ENCODE results near the gene TUBB2B. TPM values are rescaled to one million over a fixed set of nuclear protein-coding genes. Genes with fewer than 3 reads are reported as not detected.
"Not testable (repeated sequence)": the region's sequence is repeated elsewhere in the genome, so short reads cannot be mapped to it uniquely, and the experiment has no call there.

The TUBB2B gene
- total and polyA plus RNA-seq, 2 donors (not counting 1 experiment from before 2014, with no cell fraction given): 14.7 TPM; not detected in 1

DNA sequence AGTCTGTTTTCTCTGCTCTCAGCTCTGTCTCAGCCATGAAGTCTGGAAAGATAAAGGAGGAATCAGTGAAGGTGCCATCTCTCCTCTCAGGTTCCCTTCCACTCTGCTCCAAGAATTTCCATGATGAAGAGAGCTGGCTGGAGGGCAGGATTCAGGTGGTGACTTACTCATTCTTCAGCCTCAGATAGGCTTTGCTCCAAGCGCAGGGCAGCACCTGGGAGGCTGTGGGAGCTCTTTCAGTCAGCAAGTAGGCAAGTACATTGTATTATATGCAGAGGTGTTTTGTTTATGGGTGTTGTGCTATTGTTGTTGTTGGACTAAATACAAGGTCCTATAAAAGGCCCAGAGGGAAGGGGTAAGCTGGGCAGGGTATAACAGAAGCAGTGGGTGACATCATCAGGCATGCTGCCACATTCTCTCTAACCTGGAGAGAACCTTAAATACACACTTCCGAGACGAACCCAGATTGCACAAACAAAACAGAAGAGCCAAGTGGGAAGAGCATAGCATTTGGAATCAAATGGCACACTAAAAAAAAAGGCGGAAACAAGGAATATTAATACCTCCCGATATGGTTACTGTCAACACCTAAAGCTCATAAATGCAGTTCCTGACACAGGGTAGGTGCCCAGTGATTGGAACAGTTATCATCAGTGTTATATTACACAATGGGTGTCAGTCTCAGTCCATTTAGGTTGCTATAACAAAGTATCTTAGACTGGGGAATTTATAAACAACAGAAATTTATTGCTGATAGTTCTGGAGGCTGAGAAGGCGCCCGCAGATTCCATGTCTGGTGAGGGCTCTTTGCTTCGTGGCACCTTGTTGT is 16.8 kb upstream of the TUBB2B start:
- H3K4me1 ChIP-seq (ENCODE audit: control insufficient read depth in 2 of 2, insufficient read depth in 2 of 2, low read length in 2 of 2): no peaks in the 10 kb centered on the region
- peaks cover 0 to 37% (median 10%) of the 10 kb centered on the region in 4 experiments for H3K27me3 ChIP-seq (replicated peaks in 1 of 4; ENCODE audit: control extremely low read depth in 1 of 4, control insufficient read depth in 3 of 4, insufficient read depth in 4 of 4, low read length in 3 of 4)
- ChIA-PET CTCF (no interaction called here), POLR2A (no interaction called here)
- H3K4me1 Mint-ChIP-seq: no peaks in the 10 kb centered on the region
- H3K36me3 ChIP-seq (replicated peaks in 1 of 2; ENCODE audit: control extremely low read depth in 1 of 2, control insufficient read depth in 1 of 2, extremely low read depth in 1 of 2, insufficient read depth in 2 of 2, low read length in 1 of 2): no peaks in the 10 kb centered on the region
- 92% methylated on average over 4 of the region's 8 CpGs for WGBS (ENCODE audit: insufficient coverage)
- H2AFZ ChIP-seq (ENCODE audit: insufficient read depth, low read depth, low read length, poor library complexity, severe bottlenecking): no peak overlapping the region
- no peaks in the 10 kb centered on the region for H3K9me3 ChIP-seq (ENCODE audit: control extremely low read depth in 1 of 3, control insufficient read depth in 2 of 3, insufficient read depth in 1 of 3, low read length in 2 of 3)
- H3K9me3 Mint-ChIP-seq (ENCODE audit: insufficient read depth): no peaks in the 10 kb centered on the region
- no peak overlapping the region for H3K4me2 ChIP-seq (replicated peaks; ENCODE audit: low read depth, low read length, poor library complexity, severe bottlenecking)
- no peak for DNase-seq
- H3K27ac Mint-ChIP-seq: no peak overlapping the region
- no peak for TF ChIP-seq EZH2 (IDR thresholded peaks at IDR 0.05; ENCODE audit: borderline replicate concordance, insufficient read depth, low read depth, low read length, poor library complexity, severe bottlenecking)
- TF ChIP-seq CTCF (IDR thresholded peaks at IDR 0.05): no peak
- no peak overlapping the region for H3K27ac ChIP-seq (ENCODE audit: low read length in 2 of 2)
- ATAC-seq (ENCODE audit: low read depth): no peak
- no peaks in the 10 kb centered on the region for H4K20me1 ChIP-seq (ENCODE audit: control insufficient read depth, insufficient read depth, low read length, poor library complexity, severe bottlenecking)
- intact Hi-C loops (cut with micrococcal nuclease): no loop called here
- H3K27me3 Mint-ChIP-seq: peaks cover 40% of the 10 kb centered on the region
- no peaks in the 10 kb centered on the region for H3K79me2 ChIP-seq (ENCODE audit: control insufficient read depth, insufficient read depth, low read length)
- H3K4me3 ChIP-seq (ENCODE audit: control extremely low read depth in 1 of 5, extremely low read depth in 1 of 5, insufficient read depth in 1 of 5, low read depth in 2 of 5, low read length in 4 of 5): no peak overlapping the region
- H3K4me3 Mint-ChIP-seq: no peak overlapping the region
- H3K9ac ChIP-seq (ENCODE audit: low read length): no peak overlapping the region

DNA sequence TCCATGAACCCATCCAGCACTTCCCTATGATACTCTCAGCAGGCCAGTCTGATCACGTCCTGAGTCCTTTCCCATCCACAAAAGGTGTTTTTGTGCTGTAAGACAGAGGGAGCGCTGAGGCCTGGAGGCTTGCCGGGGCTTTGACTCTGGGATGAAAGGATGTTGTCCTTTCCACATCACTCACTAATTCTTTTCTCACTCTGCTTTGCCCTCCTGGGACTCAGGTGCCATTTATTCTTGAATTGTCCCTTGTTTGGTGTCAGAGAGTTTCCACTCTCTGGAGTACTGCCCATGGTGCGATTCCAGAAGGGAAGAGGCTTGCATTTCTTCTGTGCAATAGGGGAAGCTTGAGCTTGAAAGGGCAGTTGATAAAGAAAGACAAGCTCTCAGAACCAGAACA is 15.3 kb upstream of the TUBB2B start:
- peaks cover 1% of the 10 kb centered on the region for H3K4me1 Mint-ChIP-seq
- no peak for ATAC-seq (ENCODE audit: low read depth)
- TF ChIP-seq EZH2 (IDR thresholded peaks at IDR 0.05; ENCODE audit: borderline replicate concordance, insufficient read depth, low read depth, low read length, poor library complexity, severe bottlenecking) (no peak), CTCF (IDR thresholded peaks at IDR 0.05) (no peak)
- Histone ChIP-seq H2AFZ (ENCODE audit: insufficient read depth, low read depth, low read length, poor library complexity, severe bottlenecking) (no peak overlapping the region), H3K36me3 (replicated peaks in 1 of 2; ENCODE audit: control extremely low read depth in 1 of 2, control insufficient read depth in 1 of 2, extremely low read depth in 1 of 2, insufficient read depth in 2 of 2, low read length in 1 of 2) (no peaks in the 10 kb centered on the region), H4K20me1 (ENCODE audit: control insufficient read depth, insufficient read depth, low read length, poor library complexity, severe bottlenecking) (no peaks in the 10 kb centered on the region), H3K4me3 (ENCODE audit: control extremely low read depth in 1 of 5, extremely low read depth in 1 of 5, insufficient read depth in 1 of 5, low read depth in 2 of 5, low read length in 4 of 5) (no peak overlapping the region), H3K79me2 (ENCODE audit: control insufficient read depth, insufficient read depth, low read length) (no peaks in the 10 kb centered on the region), H3K9me3 (ENCODE audit: control extremely low read depth in 1 of 3, control insufficient read depth in 2 of 3, insufficient read depth in 1 of 3, low read length in 2 of 3) (no peaks in the 10 kb centered on the region), H3K9ac (ENCODE audit: low read length) (no peak overlapping the region), H3K4me2 (replicated peaks; ENCODE audit: low read depth, low read length, poor library complexity, severe bottlenecking) (no peak overlapping the region), H3K27ac (ENCODE audit: low read length in 2 of 2) (no peak overlapping the region), H3K27me3 (replicated peaks in 1 of 4; ENCODE audit: control extremely low read depth in 1 of 4, control insufficient read depth in 3 of 4, insufficient read depth in 4 of 4, low read length in 3 of 4) (peaks cover 0 to 28% (median 3%) of the 10 kb centered on the region in 4 experiments), H3K4me1 (ENCODE audit: control insufficient read depth in 2 of 2, insufficient read depth in 2 of 2, low read length in 2 of 2) (peaks cover 1 to 4% of the 10 kb centered on the region in 2 donors)
- CTCF ChIA-PET: interaction anchor here (1.5 kb wide), 1 partner anchor 8 kb away, joined by 7 read pairs; no protein-coding TSS in a partner anchor
- WGBS (ENCODE audit: insufficient coverage): 96% methylated on average over 3 of the region's 4 CpGs
- no peaks in the 10 kb centered on the region for H3K9me3 Mint-ChIP-seq (ENCODE audit: insufficient read depth)
- peaks cover 43% of the 10 kb centered on the region for H3K27me3 Mint-ChIP-seq
- intact Hi-C loops (cut with micrococcal nuclease): no loop called here
- no peak overlapping the region for H3K27ac Mint-ChIP-seq
- H3K4me3 Mint-ChIP-seq: no peak overlapping the region
- DNase-seq: no peak
- POLR2A ChIA-PET: no interaction called here

DNA sequence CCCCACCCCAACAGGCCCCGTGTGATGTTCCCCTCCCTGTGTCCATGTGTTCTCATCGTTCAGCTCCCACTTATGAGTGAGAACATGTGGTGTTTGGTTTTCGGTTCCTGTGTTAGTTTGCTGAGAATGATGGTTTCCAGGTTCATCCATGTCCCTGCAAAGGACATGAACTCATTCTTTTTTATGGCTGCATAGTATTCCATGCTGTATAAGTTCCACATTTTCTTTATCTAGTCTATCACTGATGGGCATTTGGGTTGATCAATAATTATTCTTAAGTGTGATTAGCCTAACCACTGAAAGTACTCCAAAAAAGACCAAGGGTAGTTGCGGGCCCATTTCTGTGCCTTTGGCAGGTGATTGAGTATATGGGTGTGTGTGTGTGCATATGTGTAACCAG is 14.3 kb upstream of the TUBB2B start:
- H4K20me1 ChIP-seq (ENCODE audit: control insufficient read depth, insufficient read depth, low read length, poor library complexity, severe bottlenecking); H3K4me1 Mint-ChIP-seq; ATAC-seq (ENCODE audit: low read depth); H3K4me3 ChIP-seq (ENCODE audit: control extremely low read depth in 1 of 5, extremely low read depth in 1 of 5, insufficient read depth in 1 of 5, low read depth in 2 of 5, low read length in 4 of 5); H3K4me1 ChIP-seq (ENCODE audit: control insufficient read depth in 2 of 2, insufficient read depth in 2 of 2, low read length in 2 of 2); H3K27ac Mint-ChIP-seq; H3K79me2 ChIP-seq (ENCODE audit: control insufficient read depth, insufficient read depth, low read length); H3K9me3 ChIP-seq (ENCODE audit: control extremely low read depth in 1 of 3, control insufficient read depth in 2 of 3, insufficient read depth in 1 of 3, low read length in 2 of 3); H3K4me2 ChIP-seq (replicated peaks; ENCODE audit: low read depth, low read length, poor library complexity, severe bottlenecking); H3K27ac ChIP-seq (ENCODE audit: low read length in 2 of 2); H3K36me3 ChIP-seq (replicated peaks in 1 of 2; ENCODE audit: control extremely low read depth in 1 of 2, control insufficient read depth in 1 of 2, extremely low read depth in 1 of 2, insufficient read depth in 2 of 2, low read length in 1 of 2); CTCF ChIA-PET; H3K9me3 Mint-ChIP-seq (ENCODE audit: insufficient read depth); H3K9ac ChIP-seq (ENCODE audit: low read length); intact Hi-C loops (cut with micrococcal nuclease); H2AFZ ChIP-seq (ENCODE audit: insufficient read depth, low read depth, low read length, poor library complexity, severe bottlenecking); H3K4me3 Mint-ChIP-seq; POLR2A ChIA-PET; DNase-seq: not testable (repeated sequence)
- WGBS (ENCODE audit: insufficient coverage): no CpG with 5 or more reads among the region's 4 CpGs
- peaks cover 41% of the 10 kb centered on the region for H3K27me3 Mint-ChIP-seq
- H3K27me3 ChIP-seq (replicated peaks in 1 of 4; ENCODE audit: control extremely low read depth in 1 of 4, control insufficient read depth in 3 of 4, insufficient read depth in 4 of 4, low read length in 3 of 4): peaks cover 0 to 22% (median 0%) of the 10 kb centered on the region in 4 experiments
